HG03558 (cell line): ENCODE data around the gene WASL.

Source experiments
- ATAC-seq: cut with Tn5 transposase; IDR thresholded peaks from one replicate; pipeline ENCODE4 v1.9.1; 2021; ENCODE audit warnings: moderate number of reproducible peaks; ENCODE audit not compliant: unreplicated experiment; ENCODE audit errors: extremely low read depth

The WASL gene

DNA sequence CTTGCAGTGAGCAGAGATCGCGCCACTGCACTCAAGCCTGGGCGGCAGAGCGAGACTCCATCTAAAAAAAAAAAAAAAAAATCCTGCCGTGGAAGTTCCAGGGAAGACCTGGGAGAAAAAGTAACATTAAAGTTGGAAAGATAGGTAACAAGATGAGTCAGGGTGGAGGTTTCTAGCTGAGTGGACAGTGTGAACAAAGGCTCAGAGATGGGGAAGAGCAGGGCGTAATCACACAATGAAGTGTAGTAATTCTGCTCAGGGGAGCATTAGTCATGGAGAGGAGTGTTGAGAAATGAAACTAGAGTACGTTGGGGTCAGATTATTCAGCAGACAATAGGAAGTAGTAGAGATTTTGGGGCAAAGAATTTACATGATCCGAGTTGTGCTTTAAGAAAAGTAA is 21.6 kb upstream of the WASL start:
- peak; percentile 95 for ATAC-seq

DNA sequence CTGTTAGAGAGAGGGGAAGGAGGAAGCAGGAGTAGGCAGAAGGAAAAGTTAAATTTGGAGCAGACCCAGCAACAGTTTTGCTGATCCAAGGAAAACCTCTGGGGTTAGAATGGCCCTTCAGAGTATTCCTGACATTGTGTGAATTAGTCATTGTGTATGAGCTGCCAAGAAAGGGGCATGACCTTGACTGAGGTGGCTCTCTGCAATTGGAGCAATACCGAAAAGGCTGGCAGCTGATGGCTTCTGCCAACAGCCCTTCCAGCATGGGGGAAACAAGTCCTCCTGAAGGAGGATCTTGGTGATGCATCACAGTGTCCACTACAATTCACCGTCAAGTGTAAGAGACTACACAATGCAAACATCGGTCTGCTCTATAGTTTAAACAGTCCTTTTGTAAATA is 20.6 kb upstream of the WASL start:
- no peak for ATAC-seq

DNA sequence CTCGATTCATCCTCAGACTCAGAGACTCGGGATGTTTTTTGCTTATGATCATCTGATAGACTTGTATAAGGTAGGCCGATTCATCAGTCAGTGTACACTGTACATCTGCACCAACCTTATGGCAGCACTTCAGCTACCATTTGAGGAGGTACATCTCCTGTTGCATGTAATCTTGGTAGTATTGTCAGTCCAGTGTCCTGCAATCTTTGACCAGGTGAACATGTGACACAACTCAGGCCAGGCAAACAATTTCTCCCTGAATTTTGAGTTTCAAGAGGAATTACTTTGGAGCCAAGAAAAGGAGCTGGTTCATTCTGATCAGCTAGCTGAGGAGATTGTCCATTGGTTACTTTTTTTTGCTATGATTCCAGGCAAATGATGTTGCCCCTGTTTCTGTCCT is 19.7 kb upstream of the WASL start:
- no peak for ATAC-seq

DNA sequence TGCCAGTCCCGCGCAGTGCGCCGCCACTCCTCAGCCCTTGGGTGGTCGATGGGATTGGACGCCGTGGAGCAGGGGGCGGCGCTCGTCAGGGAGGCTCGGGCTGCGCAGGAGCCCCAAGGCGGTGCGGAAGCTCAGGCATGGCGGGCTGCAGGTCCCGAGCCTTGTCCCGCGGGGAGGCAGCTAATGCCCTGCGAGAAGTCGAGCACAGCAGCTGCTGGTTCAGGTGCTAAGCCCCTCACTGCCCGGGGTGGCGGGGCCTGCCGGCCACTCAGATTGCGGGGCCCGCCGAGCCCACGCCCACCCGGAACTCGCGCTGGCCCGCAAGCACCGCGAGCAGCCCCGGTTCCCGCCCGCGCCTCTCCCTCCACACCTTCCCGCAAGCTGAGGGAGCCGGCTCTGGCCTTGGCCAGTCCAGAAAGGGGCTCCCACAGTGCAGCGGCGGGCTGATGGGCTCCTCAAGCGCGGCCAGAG is 14.4 kb upstream of the WASL start:
- ATAC-seq = no peak

DNA sequence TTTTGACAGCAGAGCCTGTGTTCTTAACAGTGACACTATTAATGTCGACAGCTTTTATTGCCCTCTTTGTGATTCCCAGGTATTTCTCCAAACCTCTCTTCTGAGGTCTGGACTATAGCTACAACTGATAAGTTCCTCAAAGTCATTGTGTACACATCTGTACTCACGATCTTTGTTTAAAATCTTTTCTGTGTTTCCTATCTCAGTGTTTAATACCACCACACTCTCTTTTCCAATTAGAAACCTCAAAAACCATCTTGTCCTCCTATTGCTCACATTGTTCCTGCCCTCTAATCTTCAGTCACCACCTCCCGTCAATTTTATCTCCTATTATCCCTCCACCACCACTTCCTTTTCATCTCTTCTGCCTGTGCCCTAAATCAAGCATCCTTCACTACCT is 12.9 kb upstream of the WASL start:
- no peak for ATAC-seq

DNA sequence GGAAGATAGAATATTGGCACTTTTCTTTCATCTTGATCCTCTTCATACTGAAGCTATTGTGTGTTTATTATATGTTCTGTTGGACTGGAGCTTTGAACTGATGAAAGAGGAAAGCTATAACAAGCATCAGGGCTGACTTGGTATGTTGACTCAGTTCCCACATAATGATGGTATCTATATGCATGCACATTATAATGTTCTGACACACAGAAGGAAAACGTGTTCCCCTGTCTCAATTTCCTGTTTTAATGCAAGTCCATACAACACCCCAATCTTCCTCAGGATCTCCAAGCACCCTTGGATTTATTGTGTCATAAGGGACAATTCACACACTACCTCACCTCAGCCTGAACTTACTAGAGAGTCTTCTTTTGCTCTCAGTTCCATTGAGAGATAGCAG is 8.3 kb upstream of the WASL start:
- ATAC-seq = no peak

DNA sequence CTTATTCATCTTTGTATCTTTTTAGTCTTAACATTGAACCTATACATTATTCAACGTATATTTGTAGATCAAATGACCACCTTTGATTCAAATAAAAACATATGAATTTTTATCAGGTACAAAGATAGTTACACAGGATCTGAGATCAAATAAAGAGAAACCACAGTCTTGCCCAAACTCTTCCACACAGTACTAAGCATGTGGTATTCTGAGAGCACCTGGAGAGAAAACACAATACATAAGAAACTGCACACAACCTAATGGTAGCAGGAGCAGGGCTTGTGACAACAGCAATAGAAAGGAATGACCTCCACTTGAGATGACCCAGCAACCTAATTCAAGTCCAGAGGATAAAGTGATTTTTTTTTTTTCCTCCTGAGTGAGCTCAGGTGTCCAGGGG is 6.5 kb upstream of the WASL start:
- no peak for ATAC-seq

DNA sequence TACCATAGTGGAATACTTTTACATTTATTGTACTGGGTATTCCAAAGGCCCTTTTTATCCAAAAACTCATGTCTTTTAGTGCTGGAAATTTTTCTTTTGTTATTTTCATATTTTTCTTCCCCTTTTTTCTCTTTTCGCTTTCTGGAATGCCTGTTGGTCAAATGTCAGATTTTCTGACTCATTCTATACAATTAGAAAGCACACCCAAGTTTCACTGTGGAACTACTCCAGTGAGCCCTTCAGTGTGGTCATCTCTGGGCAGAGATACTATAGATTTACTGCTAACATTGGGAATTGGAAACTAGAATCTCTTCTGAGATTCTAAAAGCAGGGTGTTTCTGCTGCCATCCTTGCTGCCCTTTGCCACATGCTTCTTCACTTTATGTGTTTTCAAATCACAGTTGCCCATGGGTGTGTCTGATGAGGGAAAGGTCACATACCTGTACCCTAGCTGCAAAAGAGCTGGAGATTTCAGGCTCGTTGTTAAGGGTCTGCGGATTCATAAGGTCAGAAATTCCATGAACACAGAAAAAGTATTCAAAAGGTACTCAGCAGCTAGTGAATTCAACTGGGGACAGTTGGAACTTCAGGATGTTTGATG is 5.6 kb upstream of the WASL start:
- ATAC-seq = no peak

DNA sequence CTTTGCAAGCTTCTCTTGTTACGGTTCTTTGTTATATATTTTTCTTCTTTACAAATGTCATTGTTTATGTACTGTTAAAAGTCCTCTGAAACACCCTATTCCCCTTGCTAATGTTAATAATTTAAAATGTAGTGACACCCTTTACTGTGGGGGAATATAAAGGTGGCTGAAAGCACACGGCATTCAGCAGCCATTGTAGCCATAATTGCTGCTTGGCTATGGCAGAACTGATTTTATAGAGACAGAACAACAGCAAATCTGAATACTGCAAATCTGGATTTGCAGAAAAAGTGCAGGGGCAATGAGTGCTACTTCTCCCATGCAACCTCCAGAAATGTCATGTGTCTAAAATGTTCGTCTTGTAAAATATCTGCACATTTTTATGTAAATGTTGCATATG is 3.7 kb upstream of the WASL start:
- ATAC-seq = no peak

DNA sequence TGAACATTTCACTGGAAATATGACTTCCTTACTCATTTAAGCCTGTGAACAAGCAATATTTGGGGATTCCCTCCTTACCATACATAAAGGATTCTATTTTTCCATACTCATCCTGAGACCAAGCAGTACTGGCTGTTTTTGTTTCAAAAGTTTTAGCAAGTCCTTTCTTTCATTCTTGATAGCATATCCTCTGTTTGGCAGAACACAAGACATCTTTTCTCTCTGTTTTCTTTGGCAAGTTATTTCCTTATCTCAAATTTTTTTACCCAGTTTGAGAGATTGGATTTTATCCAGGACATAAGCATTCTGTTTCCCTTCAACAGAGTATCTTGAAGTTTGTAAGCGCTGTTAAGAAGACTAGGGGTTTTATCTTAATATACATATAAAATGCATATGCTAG is 3.0 kb upstream of the WASL start:
- no peak for ATAC-seq

DNA sequence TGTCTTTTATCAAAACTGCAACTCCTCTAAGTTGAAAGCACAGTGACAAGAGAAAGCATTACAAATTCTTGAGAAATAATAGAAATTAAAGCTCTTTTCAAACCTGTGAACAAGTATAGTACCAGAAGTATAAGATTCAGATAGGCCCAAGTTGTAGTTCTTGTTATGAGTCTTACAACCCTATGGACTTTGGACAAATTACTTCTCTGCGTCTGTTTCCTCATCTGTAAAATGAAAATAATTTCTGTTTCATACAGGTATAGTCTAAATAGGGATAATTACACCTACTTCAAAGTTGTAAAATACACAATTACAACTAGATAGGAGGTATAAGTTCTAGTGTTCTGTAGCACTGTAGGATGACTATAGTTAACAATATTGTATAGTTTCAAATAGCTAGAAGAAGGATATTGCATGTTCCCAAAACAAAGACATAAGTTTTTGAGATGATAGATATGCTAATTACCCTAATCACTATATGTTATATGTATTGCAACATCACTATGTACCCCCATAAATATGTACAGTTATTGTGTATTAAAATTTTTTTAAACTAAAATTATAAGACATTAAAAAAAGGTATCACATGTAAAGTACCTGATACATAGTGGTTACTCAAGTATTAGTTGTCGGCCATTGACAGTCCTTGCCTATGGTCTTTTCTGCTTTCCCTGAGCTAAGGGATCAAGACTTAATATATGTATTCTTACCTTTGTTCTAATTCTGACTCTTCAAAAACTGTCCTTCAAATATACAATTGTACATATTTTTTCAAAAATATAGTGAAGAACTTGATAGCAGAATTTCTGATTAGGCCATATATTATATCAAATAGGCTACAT is 1.8 kb upstream of the WASL start:
- ATAC-seq = no peak

DNA sequence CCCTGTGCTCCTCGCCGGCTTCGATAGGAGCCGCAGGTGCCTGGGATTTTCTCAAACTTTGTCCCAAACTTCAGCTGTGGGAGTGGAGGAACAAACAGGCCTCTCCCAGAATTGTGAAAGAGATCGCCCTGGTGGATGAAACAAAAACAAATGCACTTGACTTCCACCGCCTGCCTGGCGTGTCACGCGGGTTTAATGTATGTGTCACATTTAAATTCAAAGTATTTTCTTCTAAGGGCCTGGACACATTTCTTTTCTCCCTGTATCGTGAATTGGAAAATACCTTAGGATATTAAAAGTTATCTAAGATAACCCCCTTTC is 694 bp upstream of the WASL start:
- peak; percentile 6 for ATAC-seq

DNA sequence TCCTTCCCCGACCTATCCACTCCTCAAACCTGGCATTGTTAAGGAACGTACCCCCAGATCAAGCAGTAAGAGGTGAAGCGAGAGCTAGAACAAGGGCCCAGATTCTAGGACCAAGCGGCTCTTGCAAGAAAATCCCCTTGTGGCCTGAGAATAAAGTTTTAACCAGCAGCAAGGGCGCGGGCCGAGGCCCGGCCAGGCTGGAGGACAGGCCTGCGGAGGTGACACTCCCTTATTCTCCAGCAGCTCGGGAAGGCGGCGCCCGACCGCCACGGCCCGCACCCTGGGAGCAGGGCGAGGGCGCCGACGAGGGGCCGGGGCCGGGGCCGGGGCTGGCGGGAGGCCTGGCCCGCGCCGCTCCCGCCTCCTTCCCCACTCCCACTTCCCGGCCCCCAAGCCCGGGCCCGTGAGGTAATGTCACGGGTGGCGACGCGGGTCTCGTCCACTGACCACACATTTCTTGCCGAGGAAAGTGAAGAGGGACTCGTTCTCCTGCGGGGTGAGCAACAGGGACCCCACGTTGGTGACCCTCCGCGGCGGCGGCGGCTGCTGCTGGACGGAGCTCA is 551 bp downstream of the WASL start:
- peak; percentile 1 for ATAC-seq

DNA sequence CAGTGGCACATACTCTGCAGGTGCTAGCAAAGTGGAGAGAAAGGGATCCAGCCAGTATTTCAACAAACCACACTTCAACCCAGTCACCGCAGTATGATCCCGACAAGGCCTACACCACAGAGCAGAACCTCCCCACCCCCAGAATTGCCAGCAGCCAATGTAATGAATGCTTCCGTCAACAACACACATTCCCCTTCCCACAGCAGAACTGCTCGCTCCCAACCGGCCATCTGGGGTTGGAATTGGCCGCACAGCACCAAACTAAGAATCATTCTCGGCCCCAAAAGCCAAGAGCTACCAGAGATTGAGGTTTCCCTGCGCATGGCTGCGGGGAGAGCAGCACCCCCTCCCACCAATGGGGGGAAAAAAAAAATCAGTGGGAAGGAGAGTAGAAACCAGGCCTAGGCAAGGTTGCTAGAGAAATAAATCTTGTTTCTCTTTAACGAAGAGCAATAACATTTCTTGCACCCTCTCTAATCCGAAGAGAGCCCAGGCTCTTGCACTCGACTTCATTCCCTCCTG is 1.1 kb downstream of the WASL start:
- no peak for ATAC-seq

DNA sequence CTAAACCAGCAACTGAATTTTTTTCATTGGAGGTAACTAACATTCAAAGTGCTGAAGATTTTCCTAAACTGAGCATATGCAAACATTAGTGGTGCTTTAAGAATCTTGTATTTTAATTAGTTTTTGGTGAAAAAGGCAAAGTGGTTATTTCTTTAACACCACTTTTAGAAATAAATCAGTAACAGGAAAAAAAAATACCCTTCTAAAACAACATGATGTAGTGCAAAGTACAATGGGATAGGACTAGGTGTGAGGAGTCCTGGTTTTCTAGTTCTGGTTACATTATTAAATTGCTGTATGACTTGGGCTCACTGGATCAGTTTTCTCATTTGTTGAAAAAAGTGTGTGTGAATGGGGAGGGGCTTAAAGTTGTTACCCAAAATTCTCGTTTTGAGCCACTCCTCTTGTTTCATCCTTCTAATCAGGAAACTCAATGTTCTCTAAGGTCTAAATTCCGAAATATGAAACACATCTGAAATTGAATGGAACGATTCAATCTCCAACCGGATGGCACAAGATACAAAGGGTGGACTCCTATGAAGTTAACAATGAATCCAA is 1.8 kb downstream of the WASL start:
- ATAC-seq = no peak

DNA sequence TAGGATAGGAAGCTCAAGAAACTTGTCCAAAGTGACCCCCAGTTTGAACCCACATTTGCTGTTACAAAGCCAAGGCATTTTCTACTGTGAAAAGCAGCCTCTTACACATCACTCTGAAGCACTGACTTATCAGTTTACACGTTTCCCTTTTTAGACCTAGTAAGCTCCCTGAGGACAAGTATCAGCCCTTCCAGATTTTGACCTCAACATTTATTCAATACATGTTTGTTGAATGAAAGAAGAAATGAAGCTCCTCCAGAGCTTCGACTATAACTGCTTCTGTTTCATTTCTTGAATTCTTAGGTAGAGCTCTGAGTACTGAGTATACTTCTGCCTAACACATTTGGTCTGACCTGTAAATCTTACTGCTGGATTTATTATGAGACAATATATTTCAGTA is 2.7 kb downstream of the WASL start:
- ATAC-seq = no peak

DNA sequence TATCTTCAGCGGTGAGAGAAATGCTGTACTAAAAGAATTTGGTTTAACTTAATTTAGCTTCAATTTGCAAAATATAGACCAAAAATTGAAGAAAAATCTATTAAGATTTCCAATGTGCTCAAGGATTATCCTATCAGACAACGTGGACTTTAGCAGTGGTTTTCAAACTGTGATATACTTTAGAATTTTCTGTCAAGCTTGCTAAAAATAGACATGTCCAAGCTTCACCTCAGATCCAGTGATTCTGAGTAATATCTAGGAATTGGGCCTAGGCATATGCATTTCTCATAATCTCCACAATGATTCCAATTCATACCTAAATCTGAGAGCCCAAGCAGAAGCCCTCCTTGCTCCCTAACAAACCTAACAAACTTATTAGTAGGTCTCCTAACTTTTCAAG is 3.4 kb downstream of the WASL start:
- no peak for ATAC-seq

DNA sequence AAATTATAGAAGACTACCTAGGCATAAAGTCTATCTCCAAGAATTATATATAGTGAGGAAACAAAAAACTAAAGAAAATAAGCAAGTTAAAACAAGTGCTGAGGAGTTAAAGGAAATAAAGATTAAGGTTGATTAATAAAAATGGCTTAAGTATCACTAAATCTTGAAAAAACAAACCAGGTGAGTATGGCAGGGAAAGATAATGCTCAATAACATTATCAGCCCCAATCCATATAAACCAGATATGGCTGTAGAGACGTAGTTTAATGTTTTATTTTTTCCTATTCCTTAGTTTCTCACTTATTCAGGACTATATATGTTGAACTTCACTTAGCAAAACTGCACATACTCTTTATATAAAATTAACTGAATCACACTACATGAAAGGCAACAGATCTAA is 4.4 kb downstream of the WASL start:
- no peak for ATAC-seq

DNA sequence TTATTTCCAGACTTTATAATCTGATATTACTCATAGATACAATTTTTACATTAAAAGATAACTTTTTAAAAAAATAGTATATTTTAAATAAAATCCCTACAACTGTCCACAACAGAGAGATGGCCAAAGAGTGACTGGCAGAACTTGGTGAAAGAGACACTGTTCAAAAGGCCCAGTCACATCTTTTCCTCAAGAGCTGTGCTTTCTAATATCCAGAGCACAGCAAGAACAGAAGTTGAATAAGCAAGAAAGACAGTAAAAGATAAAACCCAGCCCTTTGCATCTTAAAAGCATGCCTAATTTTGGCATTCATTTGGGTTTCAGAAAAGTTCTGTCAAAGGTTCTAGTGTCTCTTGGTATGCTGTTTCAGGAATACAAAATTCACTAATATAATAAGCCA is 6.9 kb downstream of the WASL start:
- no peak for ATAC-seq

DNA sequence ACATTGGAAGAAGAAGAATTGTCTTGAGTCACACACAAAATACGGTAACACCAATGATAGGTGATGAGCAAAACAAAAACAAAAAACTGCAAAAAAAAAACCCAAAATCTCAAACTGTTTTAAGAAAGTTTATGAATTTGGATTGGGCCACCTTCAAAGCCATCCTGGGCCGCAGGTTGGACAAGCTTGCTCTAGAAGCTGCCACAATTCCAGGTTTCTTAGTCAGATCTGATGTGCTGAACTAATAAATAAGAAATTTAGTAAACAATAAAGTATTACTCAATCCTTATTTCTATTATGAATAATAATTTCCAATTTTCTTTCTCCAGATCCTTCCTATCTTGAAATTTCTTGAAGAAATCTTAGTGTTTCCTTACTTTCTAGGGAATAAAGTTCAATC is 10.0 kb downstream of the WASL start:
- no peak for ATAC-seq

DNA sequence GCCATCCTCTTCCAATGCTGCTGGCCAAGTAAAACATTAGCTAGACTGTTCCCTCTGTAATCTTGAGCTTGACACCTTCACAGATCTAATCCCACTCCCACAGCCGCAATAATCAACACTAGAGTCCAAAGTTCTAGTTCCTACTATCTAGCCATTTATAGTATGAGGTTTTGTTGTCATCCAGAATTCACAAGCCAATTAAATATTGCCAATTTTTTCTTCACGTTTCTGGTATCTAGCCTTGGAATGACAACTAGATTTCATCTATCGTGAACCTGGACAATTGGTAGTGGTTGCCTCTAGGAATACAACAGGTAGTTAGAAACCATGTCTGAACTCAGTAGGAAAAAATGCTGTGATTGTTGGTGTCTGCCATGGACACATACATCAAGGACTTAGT is 10.4 kb downstream of the WASL start:
- no peak for ATAC-seq
